Ascending aorta (tissue), 2 donors: ENCODE results near the gene SLK. TPM values are rescaled to one million over a fixed set of nuclear protein-coding genes. Genes with fewer than 3 reads are reported as not detected.

Source experiments
- DNase-seq, 2 donors: peaks; one replicate each; pipeline ENCODE4 v3.0.0-alpha.2; 2019; ENCODE audit warnings: low spot score in 2 of 2
- H3K27ac ChIP-seq, 2 donors: fragments of 200-600 bp; sonication (generic); one replicate each; pipeline ENCODE4 v1.5.1; 2016 to 2017; ENCODE audit warnings: mild to moderate bottlenecking in 1 of 2
- H3K27me3 ChIP-seq: fragments of 200-600 bp; sonication (generic); one replicate; pipeline ENCODE4 v1.5.1; 2017
- H3K36me3 ChIP-seq, 2 donors: fragments of 200-600 bp; sonication (generic); one replicate each; pipeline ENCODE4 v1.5.1; 2016
- H3K4me1 ChIP-seq, 2 donors: fragments of 200-600 bp; sonication (generic); one replicate each; pipeline ENCODE4 v1.5.1; 2016 to 2017; ENCODE audit warnings: mild to moderate bottlenecking in 1 of 2
- H3K4me3 ChIP-seq, 2 donors: fragments of 200-600 bp; sonication (generic); one replicate each; pipeline ENCODE4 v1.5.1; 2016 to 2017; ENCODE audit warnings: mild to moderate bottlenecking in 1 of 2
- H3K9me3 ChIP-seq, 2 donors: fragments of 200-600 bp; sonication (generic); one replicate each; pipeline ENCODE4 v1.5.1; 2016
- intact Hi-C: fragments of 100-400 bp; cut with DNase I; formaldehyde crosslinking; loops from one replicate; pipeline ENCODE4 v1.15.1; 2023
- total RNA-seq: library from RNA; depleted of rRNA; stranded (reverse); fragments of >200 nt; gene quantifications from one replicate; pipeline ENCODE4 v1.1.0, GENCODE V29; 2016
- TF ChIP-seq, protein P1 (sequence below), 3 experiments: fragments of 200-600 bp in 2 of 3; fragments of 450-650 bp in 1 of 3; sonication (generic) in 2 of 3; IDR thresholded peaks; one replicate each; pipeline ENCODE4 v1.5.1; 2016 to 2019; ENCODE audit warnings: antibody characterized with exemption in 3 of 3, mild to moderate bottlenecking in 1 of 3, moderate library complexity in 1 of 3

SLK gene
- total RNA-seq, 1 donor from 2014 or later: 26.1 TPM

- H3K9me3 ChIP-seq: no peaks in the 10 kb centered on the region
- intact Hi-C loops: no loop called here
- H3K4me3 ChIP-seq: no peak overlapping the region
- H3K27me3 ChIP-seq: no peaks in the 10 kb centered on the region
- no peaks in the 10 kb centered on the region for H3K36me3 ChIP-seq
- no peaks in the 10 kb centered on the region for H3K4me1 ChIP-seq
- TF ChIP-seq, protein P1, sequence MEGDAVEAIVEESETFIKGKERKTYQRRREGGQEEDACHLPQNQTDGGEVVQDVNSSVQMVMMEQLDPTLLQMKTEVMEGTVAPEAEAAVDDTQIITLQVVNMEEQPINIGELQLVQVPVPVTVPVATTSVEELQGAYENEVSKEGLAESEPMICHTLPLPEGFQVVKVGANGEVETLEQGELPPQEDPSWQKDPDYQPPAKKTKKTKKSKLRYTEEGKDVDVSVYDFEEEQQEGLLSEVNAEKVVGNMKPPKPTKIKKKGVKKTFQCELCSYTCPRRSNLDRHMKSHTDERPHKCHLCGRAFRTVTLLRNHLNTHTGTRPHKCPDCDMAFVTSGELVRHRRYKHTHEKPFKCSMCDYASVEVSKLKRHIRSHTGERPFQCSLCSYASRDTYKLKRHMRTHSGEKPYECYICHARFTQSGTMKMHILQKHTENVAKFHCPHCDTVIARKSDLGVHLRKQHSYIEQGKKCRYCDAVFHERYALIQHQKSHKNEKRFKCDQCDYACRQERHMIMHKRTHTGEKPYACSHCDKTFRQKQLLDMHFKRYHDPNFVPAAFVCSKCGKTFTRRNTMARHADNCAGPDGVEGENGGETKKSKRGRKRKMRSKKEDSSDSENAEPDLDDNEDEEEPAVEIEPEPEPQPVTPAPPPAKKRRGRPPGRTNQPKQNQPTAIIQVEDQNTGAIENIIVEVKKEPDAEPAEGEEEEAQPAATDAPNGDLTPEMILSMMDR (IDR thresholded peaks at IDR 0.05): no peak
- DNase-seq: no peak
- H3K27ac ChIP-seq: no peak overlapping the region
Observed at GRCh38 chr10:103932971-103933370, 34.0 kb upstream of the SLK start.

DNA sequence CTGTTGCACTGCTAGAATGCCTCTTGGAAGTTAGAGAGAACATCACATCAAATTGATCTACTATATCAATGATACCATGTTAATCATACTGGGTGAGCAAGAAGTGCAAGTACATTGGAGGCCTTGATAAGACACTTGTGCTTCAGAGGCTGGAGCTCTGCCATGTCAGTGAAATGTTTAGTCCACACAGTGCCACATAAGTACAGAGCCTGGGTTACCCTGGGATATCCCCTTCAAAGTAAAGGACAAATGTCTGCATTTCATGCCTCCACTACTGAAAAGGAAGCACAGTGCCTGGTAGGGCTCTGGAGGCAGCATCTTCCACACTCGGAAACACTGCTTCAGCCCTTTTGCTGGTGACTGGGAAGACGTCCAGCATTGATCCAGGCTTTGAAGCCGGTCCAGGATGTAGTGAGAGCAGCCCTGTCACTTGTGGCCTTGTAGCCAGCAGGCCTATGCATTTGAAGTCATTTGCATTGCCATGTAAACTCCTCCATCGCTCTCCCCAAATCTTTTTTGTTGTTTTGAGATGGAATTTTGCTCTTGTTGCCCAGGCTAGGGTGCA, 33.3 kb upstream of the SLK start:
- Histone ChIP-seq H3K4me1 (no peaks in the 10 kb centered on the region), H3K4me3 (no peak overlapping the region), H3K9me3 (no peaks in the 10 kb centered on the region), H3K27ac (no peak overlapping the region), H3K36me3 (no peaks in the 10 kb centered on the region), H3K27me3 (no peaks in the 10 kb centered on the region)
- intact Hi-C loops: no loop called here
- DNase-seq: no peak
- TF ChIP-seq, protein P1 (IDR thresholded peaks at IDR 0.05): no peak

DNA sequence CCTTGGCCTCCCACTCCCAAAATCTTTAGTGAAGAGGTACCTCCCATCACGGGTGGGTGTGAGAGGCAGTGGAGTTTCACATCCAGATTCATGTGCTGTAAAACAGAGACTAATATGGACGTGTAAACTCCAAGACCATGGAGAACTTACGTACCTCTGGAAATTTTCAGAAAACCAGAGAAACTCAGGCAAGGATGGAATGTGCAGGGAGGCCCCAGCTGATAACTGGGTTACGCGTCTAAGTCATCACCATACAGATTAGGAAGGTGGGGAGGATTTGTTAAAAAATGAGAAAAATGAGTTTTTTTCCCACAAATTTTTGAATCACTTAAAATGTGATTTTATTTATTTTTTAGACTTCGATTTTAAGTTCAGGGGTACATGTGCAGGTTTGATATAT, 32.6 kb upstream of the SLK start:
- Histone ChIP-seq H3K27me3 (no peaks in the 10 kb centered on the region), H3K4me3 (no peak overlapping the region), H3K27ac (no peak overlapping the region), H3K4me1 (no peaks in the 10 kb centered on the region), H3K9me3 (no peaks in the 10 kb centered on the region), H3K36me3 (no peaks in the 10 kb centered on the region)
- TF ChIP-seq, protein P1 (IDR thresholded peaks at IDR 0.05): no peak
- no peak for DNase-seq
- intact Hi-C loops: no loop called here

- H3K27me3 ChIP-seq: no peaks in the 10 kb centered on the region
- no peaks in the 10 kb centered on the region for H3K9me3 ChIP-seq
- no peaks in the 10 kb centered on the region for H3K36me3 ChIP-seq
- intact Hi-C loops: no loop called here
- H3K4me1 ChIP-seq: no peaks in the 10 kb centered on the region
- no peak for DNase-seq
- TF ChIP-seq, protein P1 (IDR thresholded peaks at IDR 0.05): no peak
- H3K27ac ChIP-seq: no peak overlapping the region
- no peak overlapping the region for H3K4me3 ChIP-seq
Observed at GRCh38 chr10:103936022-103936421, 30.9 kb upstream of the SLK start.

- intact Hi-C loops: no loop called here
- no peak for DNase-seq
- Histone ChIP-seq H3K27me3 (no peaks in the 10 kb centered on the region), H3K9me3 (no peaks in the 10 kb centered on the region), H3K36me3 (no peaks in the 10 kb centered on the region), H3K4me1 (no peaks in the 10 kb centered on the region), H3K27ac (no peak overlapping the region), H3K4me3 (no peak overlapping the region)
- TF ChIP-seq, protein P1 (IDR thresholded peaks at IDR 0.05): no peak
Observed at GRCh38 chr10:103939522-103939921, 27.4 kb upstream of the SLK start.

DNA sequence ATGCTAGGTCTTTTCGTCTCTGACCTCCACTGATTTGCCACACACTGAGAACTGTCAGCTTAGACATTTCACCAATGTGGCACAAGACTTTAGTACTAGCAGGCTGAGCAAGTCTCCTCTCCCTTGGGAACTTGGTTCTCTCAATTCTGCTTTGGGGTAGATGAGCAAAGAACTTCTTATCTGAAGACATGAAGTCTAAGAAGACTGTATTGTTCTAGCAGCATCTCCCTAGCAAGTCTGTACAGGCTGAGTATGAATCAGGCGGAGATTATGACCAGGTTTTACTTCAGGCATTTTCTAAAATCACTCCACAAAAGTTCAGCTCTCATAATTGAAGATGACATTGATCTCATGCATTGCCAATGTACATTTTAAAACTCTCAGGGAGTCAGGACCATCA, 25.1 kb upstream of the SLK start:
- DNase-seq: no peak
- H3K9me3 ChIP-seq: no peaks in the 10 kb centered on the region
- H3K27ac ChIP-seq: no peak overlapping the region
- TF ChIP-seq, protein P1 (IDR thresholded peaks at IDR 0.05): no peak
- intact Hi-C loops: no loop called here
- H3K4me3 ChIP-seq: no peak overlapping the region
- no peaks in the 10 kb centered on the region for H3K36me3 ChIP-seq
- H3K27me3 ChIP-seq: no peaks in the 10 kb centered on the region
- H3K4me1 ChIP-seq: no peaks in the 10 kb centered on the region
